H9 (cell line): Measurements from ENCODE around the gene SCGN. TPM values are rescaled to one million over a fixed set of nuclear protein-coding genes. Genes with fewer than 3 reads are reported as not detected.

Experiments used
- DNase-seq: peaks from one replicate; pipeline ENCODE4 v3.0.0-alpha.2; 2017
- H2AFZ ChIP-seq: one replicate; pipeline ENCODE4 v1.6.1; 2013; ENCODE audit warnings: mild to moderate bottlenecking, low read length, control low read depth, moderate library complexity
- H2AK5ac ChIP-seq: 2 replicates; pipeline ENCODE4 v1.6.1; 2013; ENCODE audit warnings: low read length, control low read depth, mixed read lengths; ENCODE audit not compliant: insufficient read length
- H2BK120ac ChIP-seq: one replicate; pipeline ENCODE4 v1.6.1; 2013; ENCODE audit warnings: low read depth, mild to moderate bottlenecking, low read length, control low read depth, inconsistent platforms; ENCODE audit not compliant: poor library complexity, severe bottlenecking
- H2BK12ac ChIP-seq: 2 replicates; pipeline ENCODE4 v1.6.1; 2013; ENCODE audit warnings: low read length, control low read depth, mixed read lengths, low read depth; ENCODE audit not compliant: insufficient read length
- H2BK15ac ChIP-seq: 2 replicates; pipeline ENCODE4 v1.6.1; 2013; ENCODE audit warnings: low read depth, low read length, control low read depth
- H2BK20ac ChIP-seq: one replicate; pipeline ENCODE4 v1.6.1; 2013; ENCODE audit warnings: low read depth, mild to moderate bottlenecking, low read length, control low read depth, inconsistent platforms; ENCODE audit not compliant: poor library complexity, severe bottlenecking
- H2BK5ac ChIP-seq: 2 replicates; pipeline ENCODE4 v1.6.1; 2013; ENCODE audit warnings: low read length, control low read depth, mixed read lengths; ENCODE audit not compliant: insufficient read length
- H3K14ac ChIP-seq: 2 replicates; pipeline ENCODE4 v1.6.1; 2013; ENCODE audit warnings: low read length, control low read depth; ENCODE audit not compliant: insufficient read depth
- H3K18ac ChIP-seq: 2 replicates; pipeline ENCODE4 v1.6.1; 2013; ENCODE audit warnings: low read depth, mild to moderate bottlenecking, mixed read lengths, low read length, control low read depth; ENCODE audit not compliant: insufficient read length
- H3K23ac ChIP-seq: 2 replicates; pipeline ENCODE4 v1.6.1; 2013; ENCODE audit warnings: low read length, control low read depth, mixed read lengths, low read depth; ENCODE audit not compliant: insufficient read length
- H3K23me2 ChIP-seq: 2 replicates; pipeline ENCODE4 v1.6.1; 2013; ENCODE audit warnings: low read depth, mild to moderate bottlenecking, mixed read lengths, low read length, control low read depth; ENCODE audit not compliant: insufficient read length, poor library complexity, severe bottlenecking
- H3K27ac ChIP-seq: 2 replicates; pipeline ENCODE4 v1.5.1; 2013; ENCODE audit warnings: low read length, control low read depth, mixed read lengths, low read depth; ENCODE audit not compliant: insufficient read length
- H3K27me3 ChIP-seq: 2 replicates; pipeline ENCODE4 v1.6.1; 2013; ENCODE audit warnings: low read length, control low read depth, inconsistent platforms; ENCODE audit not compliant: insufficient read depth
- H3K4ac ChIP-seq: 2 replicates; pipeline ENCODE4 v1.6.1; 2013; ENCODE audit warnings: low read depth, mild to moderate bottlenecking, control low read depth, inconsistent platforms, low read length, moderate library complexity
- H3K4me1 ChIP-seq: 2 replicates; pipeline ENCODE4 v1.6.1; 2013; ENCODE audit warnings: low read length, control low read depth, inconsistent platforms; ENCODE audit not compliant: insufficient read depth
- H3K4me2 ChIP-seq: 2 replicates; pipeline ENCODE4 v1.6.1; 2013; ENCODE audit warnings: low read length, control low read depth, mixed read lengths; ENCODE audit not compliant: insufficient read length, insufficient read depth
- H3K56ac ChIP-seq: 2 replicates; pipeline ENCODE4 v1.6.1; 2013; ENCODE audit warnings: low read depth, mild to moderate bottlenecking, mixed read lengths, low read length, control low read depth; ENCODE audit not compliant: insufficient read length
- H3K79me1 ChIP-seq: 2 replicates; pipeline ENCODE4 v1.6.1; 2013; ENCODE audit warnings: low read depth, mild to moderate bottlenecking, moderate library complexity, low read length, control low read depth, inconsistent platforms; ENCODE audit not compliant: insufficient read depth, poor library complexity, severe bottlenecking
- H3K79me2 ChIP-seq: 2 replicates; pipeline ENCODE4 v1.6.1; 2013; ENCODE audit warnings: low read length, control low read depth, inconsistent platforms; ENCODE audit not compliant: insufficient read depth
- H3K9ac ChIP-seq: 2 replicates; pipeline ENCODE4 v1.6.1; 2013; ENCODE audit warnings: low read length, control low read depth, mixed read lengths; ENCODE audit not compliant: insufficient read length; ENCODE audit errors: extremely low read depth
- H3K9me3 ChIP-seq: one replicate; pipeline ENCODE4 v1.6.1; 2013; ENCODE audit warnings: low read depth, low read length, inconsistent platforms; ENCODE audit not compliant: control insufficient read depth
- H3T11ph ChIP-seq: one replicate; pipeline ENCODE4 v1.6.1; 2013; ENCODE audit warnings: mild to moderate bottlenecking, low read length, control low read depth, inconsistent platforms
- H4K20me1 ChIP-seq: one replicate; pipeline ENCODE4 v1.6.1; 2013; ENCODE audit not compliant: control insufficient read depth, insufficient read length, insufficient read depth
- H4K5ac ChIP-seq: 2 replicates; pipeline ENCODE4 v1.6.1; 2013; ENCODE audit warnings: low read depth, mild to moderate bottlenecking, mixed read lengths, low read length, control low read depth; ENCODE audit not compliant: insufficient read length
- H4K8ac ChIP-seq: replicated peaks from 2 replicates; pipeline ENCODE4 v1.6.1; 2013; ENCODE audit warnings: low read length, control low read depth, mixed read lengths, low read depth; ENCODE audit not compliant: insufficient read length
- H4K91ac ChIP-seq: 2 replicates; pipeline ENCODE4 v1.6.1; 2013; ENCODE audit warnings: low read depth, mild to moderate bottlenecking, moderate library complexity, mixed read lengths, low read length, control low read depth; ENCODE audit not compliant: insufficient read length
- H3K27ac Mint-ChIP-seq, 3 experiments: 2 replicates in 2 of 3; 3 replicates in 1 of 3; pipeline ENCODE4 v1.8.0; 2020 to 2021; ENCODE audit warnings: mixed read lengths in 3 of 3, mild to moderate bottlenecking in 1 of 3, moderate library complexity in 1 of 3
- H3K27me3 Mint-ChIP-seq: 2 replicates; pipeline ENCODE4 v1.8.0; 2021; ENCODE audit warnings: low read depth, mild to moderate bottlenecking, moderate library complexity, mixed read lengths
- H3K36me3 Mint-ChIP-seq, 3 experiments: 2 replicates in 2 of 3; 3 replicates in 1 of 3; pipeline ENCODE4 v1.8.0; 2020 to 2021; ENCODE audit warnings: low read depth in 3 of 3, mixed read lengths in 3 of 3; ENCODE audit not compliant: insufficient read depth in 1 of 3
- H3K4me1 Mint-ChIP-seq, 2 experiments: 2 replicates each; pipeline ENCODE4 v1.8.0; 2020; ENCODE audit warnings: mixed read lengths in 2 of 2
- H3K4me3 Mint-ChIP-seq, 2 experiments: 2 replicates in 1 of 2; 3 replicates in 1 of 2; pipeline ENCODE4 v1.8.0; 2020 to 2021; ENCODE audit warnings: mild to moderate bottlenecking in 2 of 2, mixed read lengths in 2 of 2, moderate library complexity in 1 of 2
- H3K9me3 Mint-ChIP-seq, 2 experiments: 2 replicates in 1 of 2; 3 replicates in 1 of 2; pipeline ENCODE4 v1.8.0; 2020; ENCODE audit warnings: mild to moderate bottlenecking in 2 of 2, mixed read lengths in 2 of 2, moderate library complexity in 1 of 2
- CTCF ChIP-seq: fragments of 200-600 bp; sonication (generic); conservative IDR thresholded peaks from 3 replicates; pipeline ENCODE4 v1.8.0; 2021; ENCODE audit warnings: antibody characterized with exemption, mild to moderate bottlenecking
- WGBS: extraction: QIAGEN DNeasy Blood & Tissue Kit; methylation state at CpG from one replicate; pipeline ENCODE4 v1.1.7; 2013; ENCODE audit warnings: missing lambda C conversion rate, low lambda C conversion rate, mixed read lengths; ENCODE audit not compliant: insufficient read length; ENCODE audit errors: extremely low coverage; 5-methylcytosine and 5-hydroxymethylcytosine counted together
- total RNA-seq: library from RNA; stranded (reverse); gene quantifications from 2 replicates; pipeline ENCODE4 v1.2.1, GENCODE V29; 2021

SCGN gene
- total RNA-seq, 1 experiment from 2014 or later, result not detected

DNA sequence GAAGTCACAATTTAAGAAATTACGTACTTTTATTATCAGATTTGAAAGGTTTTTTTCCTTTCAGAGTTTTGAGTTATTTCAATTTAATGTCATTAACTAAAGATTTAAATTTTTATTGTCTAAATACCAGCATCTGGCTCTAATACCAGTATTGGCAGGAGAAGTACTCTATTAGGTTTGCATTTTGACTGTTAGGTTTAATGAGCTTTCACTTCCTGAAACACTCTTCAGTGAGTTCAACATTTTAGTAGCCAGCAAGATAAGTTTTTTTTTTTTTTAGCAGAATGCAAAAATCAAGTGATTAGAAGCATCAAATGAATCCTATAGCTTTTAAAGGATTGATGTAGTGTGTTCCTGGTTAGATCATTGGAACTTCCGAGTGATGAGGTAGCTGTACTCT, 34.0 kb upstream of the SCGN start:
- Mint-ChIP-seq H3K36me3 (peaks cover 0 to 2% (median 0%) of the 10 kb centered on the region in 3 experiments; a peak in 3 of 7 replicates), H3K4me3 (no peak overlapping the region), H3K9me3 (no peaks in the 10 kb centered on the region), H3K4me1 (peaks cover 1 to 2% of the 10 kb centered on the region in 2 experiments; a peak in 2 of 4 replicates), H3K27me3 (no peaks in the 10 kb centered on the region), H3K27ac (no peak overlapping the region)
- no peak overlapping the region for H3T11ph ChIP-seq
- WGBS, result no CpG with 5 or more reads among the region's 2 CpGs
- no peaks in the 10 kb centered on the region; the same call in 1 of the 2 replicates for H3K27me3 ChIP-seq
- no peaks in the 10 kb centered on the region for H4K20me1 ChIP-seq
- H3K9me3 ChIP-seq, result no peaks in the 10 kb centered on the region
- no peak overlapping the region for H3K27ac ChIP-seq
- no peak overlapping the region for H2BK5ac ChIP-seq
- H4K91ac ChIP-seq, result no peak overlapping the region
- H4K5ac ChIP-seq, result no peak overlapping the region
- H3K4me2 ChIP-seq, result no peak overlapping the region
- H3K14ac ChIP-seq, result no peak overlapping the region
- H3K23me2 ChIP-seq, result no peaks in the 10 kb centered on the region
- no peak for TF ChIP-seq CTCF
- no peak overlapping the region for H3K23ac ChIP-seq
- no peak overlapping the region for H3K18ac ChIP-seq
- no peak overlapping the region for H2BK15ac ChIP-seq
- H4K8ac ChIP-seq, result no peak overlapping the region
- no peak for DNase-seq
- H2BK120ac ChIP-seq, result no peak overlapping the region
- no peak overlapping the region for H2AFZ ChIP-seq
- no peaks in the 10 kb centered on the region for H3K79me1 ChIP-seq
- H3K9ac ChIP-seq, result no peak overlapping the region
- H3K4ac ChIP-seq, result no peak overlapping the region
- no peaks in the 10 kb centered on the region for H3K4me1 ChIP-seq
- H3K79me2 ChIP-seq, result no peaks in the 10 kb centered on the region
- no peak overlapping the region for H2AK5ac ChIP-seq
- H2BK12ac ChIP-seq, result no peak overlapping the region
- no peak overlapping the region for H3K56ac ChIP-seq
- H2BK20ac ChIP-seq, result no peak overlapping the region
